A549 (cell line): ENCODE data around the gene ANO2.

ENCODE experiments used
- CEBPB ChIP-seq, 2 experiments: fragments of >200 bp in 1 of 2; sonication (Bioruptor Twin) in 1 of 2; formaldehyde crosslinking in 1 of 2; IDR thresholded peaks; 2 replicates each; pipeline ENCODE4 v1.6.1; 2012 to 2016
- GATA3 ChIP-seq: IDR thresholded peaks from 2 replicates; pipeline ENCODE4 v1.6.1; 2012; ENCODE audit warnings: borderline replicate concordance
- POLR2A ChIP-seq: IDR thresholded peaks from 2 replicates; pipeline ENCODE4 v1.6.1; 2012; ENCODE audit warnings: mild to moderate bottlenecking, low read length
- SMC3 ChIP-seq: fragments of >200 bp; sonication (Bioruptor Twin); formaldehyde crosslinking; IDR thresholded peaks from 3 replicates; pipeline ENCODE4 v1.6.1; 2018; ENCODE audit warnings: inconsistent platforms
- TF ChIP-seq, protein P1 (sequence below): fragments of >200 bp; sonication (Bioruptor Twin); formaldehyde crosslinking; IDR thresholded peaks from 3 replicates; pipeline ENCODE4 v1.5.1; 2016

DNA sequence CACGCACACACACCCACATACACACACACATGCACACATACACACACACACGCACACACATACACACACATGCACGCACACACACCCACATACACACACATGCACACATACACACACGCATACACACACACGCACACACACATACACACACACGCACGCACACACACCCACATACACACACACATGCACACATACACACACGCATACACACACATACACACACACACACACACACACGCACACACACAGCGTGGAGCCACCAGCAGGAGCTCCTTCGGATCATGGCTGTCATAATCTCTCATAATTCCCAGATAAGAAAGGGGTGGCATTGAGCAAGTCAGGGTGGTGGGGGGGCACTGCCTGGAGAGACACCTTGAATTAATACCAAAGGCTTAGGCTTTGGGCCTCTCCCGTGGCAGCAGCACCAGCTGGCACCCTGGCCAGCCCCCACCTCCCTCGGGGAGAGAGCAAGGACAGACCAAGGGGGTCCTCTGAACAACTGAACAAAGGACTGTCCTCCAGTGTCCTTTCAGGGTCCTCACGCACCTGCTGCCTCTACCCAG is 21.9 kb downstream of the ANO2 start:
- TF ChIP-seq, protein P1, sequence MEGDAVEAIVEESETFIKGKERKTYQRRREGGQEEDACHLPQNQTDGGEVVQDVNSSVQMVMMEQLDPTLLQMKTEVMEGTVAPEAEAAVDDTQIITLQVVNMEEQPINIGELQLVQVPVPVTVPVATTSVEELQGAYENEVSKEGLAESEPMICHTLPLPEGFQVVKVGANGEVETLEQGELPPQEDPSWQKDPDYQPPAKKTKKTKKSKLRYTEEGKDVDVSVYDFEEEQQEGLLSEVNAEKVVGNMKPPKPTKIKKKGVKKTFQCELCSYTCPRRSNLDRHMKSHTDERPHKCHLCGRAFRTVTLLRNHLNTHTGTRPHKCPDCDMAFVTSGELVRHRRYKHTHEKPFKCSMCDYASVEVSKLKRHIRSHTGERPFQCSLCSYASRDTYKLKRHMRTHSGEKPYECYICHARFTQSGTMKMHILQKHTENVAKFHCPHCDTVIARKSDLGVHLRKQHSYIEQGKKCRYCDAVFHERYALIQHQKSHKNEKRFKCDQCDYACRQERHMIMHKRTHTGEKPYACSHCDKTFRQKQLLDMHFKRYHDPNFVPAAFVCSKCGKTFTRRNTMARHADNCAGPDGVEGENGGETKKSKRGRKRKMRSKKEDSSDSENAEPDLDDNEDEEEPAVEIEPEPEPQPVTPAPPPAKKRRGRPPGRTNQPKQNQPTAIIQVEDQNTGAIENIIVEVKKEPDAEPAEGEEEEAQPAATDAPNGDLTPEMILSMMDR = no peak
- TF ChIP-seq CEBPB (IDR thresholded peaks at IDR 0.05) (no peak), GATA3 (no peak), SMC3 (no peak), POLR2A (no peak)
